ENCODE data around the gene PLEK. TPM values are rescaled to one million over a fixed set of nuclear protein-coding genes. Genes with fewer than 3 reads are reported as not detected.
"Not testable (repeated sequence)": the region's sequence is repeated elsewhere in the genome, so short reads cannot be mapped to it uniquely, and the experiment has no call there.

PLEK gene
- total RNA-seq, 6 experiments from 2014 or later: 0.98 to 14.8 (median 2.4) TPM

- Histone ChIP-seq H3K27me3 (no peaks in the 10 kb centered on the region), H3K36me3 (no peaks in the 10 kb centered on the region), H3K4me3 (no peak overlapping the region), H3K9me3 (no peaks in the 10 kb centered on the region), H3K4me1 (no peaks in the 10 kb centered on the region), H3K27ac (no peak overlapping the region)
- no peak for ATAC-seq
- no peak for TF ChIP-seq POLR2A (IDR thresholded peaks at IDR 0.05)
- no peak for TF ChIP-seq CTCF (IDR thresholded peaks at IDR 0.05)
- WGBS (ENCODE audit: insufficient coverage, low coverage, low lambda C conversion rate, missing lambda C conversion rate): 85% methylated on average over 2 of the region's 2 CpGs
- intact Hi-C loops (cut with DNase I): no loop called here
- DNase-seq: no peak
Observed at GRCh38 chr2:68372485-68372884, 7.4 kb downstream of the PLEK start.

- intact Hi-C loops (cut with DNase I): no loop called here
- 98% methylated on average over 2 of the region's 2 CpGs for WGBS (ENCODE audit: insufficient coverage, low coverage, low lambda C conversion rate, missing lambda C conversion rate)
- H3K27me3 ChIP-seq: no peaks in the 10 kb centered on the region
- no peaks in the 10 kb centered on the region for H3K4me1 ChIP-seq
- no peak overlapping the region for H3K4me3 ChIP-seq
- H3K9me3 ChIP-seq: no peaks in the 10 kb centered on the region
- H3K27ac ChIP-seq: no peak overlapping the region
- ATAC-seq (no peak), DNase-seq (no peak)
- H3K36me3 ChIP-seq: no peaks in the 10 kb centered on the region
- TF ChIP-seq CTCF (IDR thresholded peaks at IDR 0.05) (no peak), POLR2A (IDR thresholded peaks at IDR 0.05) (no peak)
Observed at GRCh38 chr2:68374184-68374583, 9.1 kb downstream of the PLEK start.

DNA sequence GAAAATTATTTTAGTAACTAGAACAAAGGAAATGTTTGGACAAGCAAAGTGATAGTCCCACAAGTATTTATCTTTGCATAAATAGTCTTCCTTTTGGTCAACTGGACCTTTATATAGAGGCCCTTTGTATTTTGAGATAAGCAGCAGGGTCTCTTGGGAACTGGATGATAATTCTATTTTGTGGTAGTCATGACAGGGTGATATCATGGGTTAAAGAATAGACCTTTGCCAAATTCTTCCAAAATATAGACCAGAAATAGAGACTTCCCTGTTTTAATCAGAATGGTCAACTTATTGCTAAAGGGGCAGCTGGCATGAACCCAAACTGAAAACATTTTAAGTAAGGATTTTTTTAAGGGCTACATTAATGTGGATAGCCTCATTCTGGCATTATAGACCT lies 10.5 kb downstream of the PLEK start:
- no peak for TF ChIP-seq POLR2A (IDR thresholded peaks at IDR 0.05)
- no peak for TF ChIP-seq CTCF (IDR thresholded peaks at IDR 0.05)
- Histone ChIP-seq H3K4me3 (no peak overlapping the region), H3K36me3 (no peaks in the 10 kb centered on the region), H3K27ac (no peak overlapping the region), H3K4me1 (no peaks in the 10 kb centered on the region), H3K9me3 (no peaks in the 10 kb centered on the region), H3K27me3 (no peaks in the 10 kb centered on the region)
- intact Hi-C loops (cut with DNase I): no loop called here
- ATAC-seq (no peak), DNase-seq (no peak)

DNA sequence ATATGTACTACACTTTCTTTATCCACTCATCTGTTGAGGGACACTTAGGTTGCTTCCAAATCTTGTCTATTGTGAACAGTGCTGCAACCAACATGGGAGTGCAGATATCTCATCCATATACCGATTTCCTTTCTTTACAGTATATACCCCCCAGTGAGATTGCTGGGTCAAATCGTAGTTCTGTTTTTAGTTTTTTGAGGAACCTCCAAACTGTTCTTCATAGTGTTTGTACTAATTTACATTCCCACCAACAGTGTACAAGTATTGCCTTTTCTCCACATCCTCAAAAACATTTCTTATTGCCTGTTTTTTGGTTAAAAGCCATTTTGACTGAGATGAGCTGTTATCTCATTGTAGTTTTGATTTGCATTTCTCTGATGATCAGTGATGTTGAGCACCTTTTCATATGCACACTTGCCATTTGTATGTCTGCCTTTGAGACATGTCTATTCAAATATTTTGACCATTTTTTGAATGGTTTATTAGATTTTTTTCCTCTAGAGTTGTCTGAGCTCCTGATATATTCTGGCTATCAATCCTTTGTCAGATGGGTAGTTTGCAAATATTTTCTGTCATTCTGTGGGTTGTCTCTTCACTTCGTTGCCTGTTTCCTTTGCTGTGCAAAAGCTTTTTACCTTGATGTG lies 12.2 kb downstream of the PLEK start:
- no peaks in the 10 kb centered on the region for H3K36me3 ChIP-seq
- H3K4me3 ChIP-seq: no peak overlapping the region
- WGBS (ENCODE audit: insufficient coverage, low coverage, low lambda C conversion rate, missing lambda C conversion rate): 80% methylated on average over 3 of the region's 3 CpGs
- no peak overlapping the region for H3K27ac ChIP-seq
- H3K27me3 ChIP-seq: no peaks in the 10 kb centered on the region
- H3K9me3 ChIP-seq: no peaks in the 10 kb centered on the region
- DNase-seq (no peak), ATAC-seq (peak in 1 of 4 donors; percentile 31)
- no peaks in the 10 kb centered on the region for H3K4me1 ChIP-seq
- intact Hi-C loops (cut with DNase I): no loop called here
- TF ChIP-seq CTCF (IDR thresholded peaks at IDR 0.05) (no peak), POLR2A (IDR thresholded peaks at IDR 0.05) (no peak)

- H3K27me3 ChIP-seq; H3K36me3 ChIP-seq; H3K9me3 ChIP-seq; intact Hi-C loops (cut with DNase I); DNase-seq; ATAC-seq; H3K4me1 ChIP-seq; H3K4me3 ChIP-seq; H3K27ac ChIP-seq: not testable (repeated sequence)
- 99% methylated on average over 6 of the region's 6 CpGs for WGBS (ENCODE audit: insufficient coverage, low coverage, low lambda C conversion rate, missing lambda C conversion rate)
Observed at GRCh38 chr2:68378779-68379178, 13.7 kb downstream of the PLEK start.

Data from right lobe of liver (tissue), 6 donors.